Fibroblast of pulmonary artery (primary cell): ENCODE results near the gene AHI1.

Experiments
- DNase-seq: peaks from one replicate; pipeline ENCODE4 v3.0.0-alpha.2; 2010; ENCODE audit warnings: low read depth
- H3K4me3 ChIP-seq: replicated peaks from 2 replicates; pipeline ENCODE4 v1.5.1; 2011; ENCODE audit warnings: low read depth, mild to moderate bottlenecking, control low read depth, low read length, moderate library complexity
- CTCF ChIP-seq: IDR thresholded peaks from 2 replicates; pipeline ENCODE4 v1.5.1; 2011; ENCODE audit warnings: mild to moderate bottlenecking, control low read depth, low read length, inconsistent platforms; ENCODE audit errors: missing control alignments

The AHI1 gene

GRCh38 chr6:135534773-135535380 lies 37.3 kb upstream of the AHI1 start:
- TF ChIP-seq CTCF: no peak
- no peak for DNase-seq
- no peak overlapping the region for H3K4me3 ChIP-seq

- H3K4me3 ChIP-seq: no peak overlapping the region
- TF ChIP-seq CTCF: no peak
- no peak for DNase-seq
Measured at GRCh38 chr6:135532559-135532958, 35.0 kb upstream of the AHI1 start.

GRCh38 chr6:135531954-135532490 lies 34.5 kb upstream of the AHI1 start:
- no peak overlapping the region for H3K4me3 ChIP-seq
- no peak for DNase-seq
- no peak for TF ChIP-seq CTCF

GRCh38 chr6:135530113-135530512 lies 32.6 kb upstream of the AHI1 start:
- no peak for TF ChIP-seq CTCF
- no peak for DNase-seq
- H3K4me3 ChIP-seq: no peak overlapping the region

- DNase-seq: no peak
- no peak for TF ChIP-seq CTCF
- no peak overlapping the region for H3K4me3 ChIP-seq
Measured at GRCh38 chr6:135527960-135528249, 30.4 kb upstream of the AHI1 start.

GRCh38 chr6:135527116-135527959 lies 29.8 kb upstream of the AHI1 start:
- no peak for TF ChIP-seq CTCF
- DNase-seq: no peak
- H3K4me3 ChIP-seq: no peak overlapping the region
